ENCODE results near the gene PRICKLE2.
A peak's percentile ranks its signal among the peaks of the same experiment; 100 is the strongest.

The PRICKLE2 gene

GRCh38 chr3:64207289-64208080 is 17.8 kb downstream of the PRICKLE2 start:
- TF ChIP-seq ARNTL (CRISPR knock-in tag; IDR thresholded peaks at IDR 0.05; ENCODE audit: borderline replicate concordance, low read depth) (no peak), ZNF70 (CRISPR knock-in tag; IDR thresholded peaks at IDR 0.05) (0 out of 2 replicates have a peak, but pooled peaks have one; percentile 24), PPARA (CRISPR knock-in tag; IDR thresholded peaks at IDR 0.05; ENCODE audit: borderline replicate concordance) (no peak), ISL1 (CRISPR knock-in tag; IDR thresholded peaks at IDR 0.05) (peak; percentile 60; the same call in 1 of the 2 replicates), RARB (CRISPR knock-in tag; IDR thresholded peaks at IDR 0.05) (no peak), SNAI2 (CRISPR knock-in tag; IDR thresholded peaks at IDR 0.05) (0 out of 2 replicates have a peak, but pooled peaks have one; percentile 17), TCF4 (CRISPR knock-in tag; IDR thresholded peaks at IDR 0.05; ENCODE audit: borderline replicate concordance) (peak; percentile 97), BACH2 (CRISPR knock-in tag; IDR thresholded peaks at IDR 0.05; ENCODE audit: borderline replicate concordance) (no peak)
- TF ChIP-seq, protein P1, sequence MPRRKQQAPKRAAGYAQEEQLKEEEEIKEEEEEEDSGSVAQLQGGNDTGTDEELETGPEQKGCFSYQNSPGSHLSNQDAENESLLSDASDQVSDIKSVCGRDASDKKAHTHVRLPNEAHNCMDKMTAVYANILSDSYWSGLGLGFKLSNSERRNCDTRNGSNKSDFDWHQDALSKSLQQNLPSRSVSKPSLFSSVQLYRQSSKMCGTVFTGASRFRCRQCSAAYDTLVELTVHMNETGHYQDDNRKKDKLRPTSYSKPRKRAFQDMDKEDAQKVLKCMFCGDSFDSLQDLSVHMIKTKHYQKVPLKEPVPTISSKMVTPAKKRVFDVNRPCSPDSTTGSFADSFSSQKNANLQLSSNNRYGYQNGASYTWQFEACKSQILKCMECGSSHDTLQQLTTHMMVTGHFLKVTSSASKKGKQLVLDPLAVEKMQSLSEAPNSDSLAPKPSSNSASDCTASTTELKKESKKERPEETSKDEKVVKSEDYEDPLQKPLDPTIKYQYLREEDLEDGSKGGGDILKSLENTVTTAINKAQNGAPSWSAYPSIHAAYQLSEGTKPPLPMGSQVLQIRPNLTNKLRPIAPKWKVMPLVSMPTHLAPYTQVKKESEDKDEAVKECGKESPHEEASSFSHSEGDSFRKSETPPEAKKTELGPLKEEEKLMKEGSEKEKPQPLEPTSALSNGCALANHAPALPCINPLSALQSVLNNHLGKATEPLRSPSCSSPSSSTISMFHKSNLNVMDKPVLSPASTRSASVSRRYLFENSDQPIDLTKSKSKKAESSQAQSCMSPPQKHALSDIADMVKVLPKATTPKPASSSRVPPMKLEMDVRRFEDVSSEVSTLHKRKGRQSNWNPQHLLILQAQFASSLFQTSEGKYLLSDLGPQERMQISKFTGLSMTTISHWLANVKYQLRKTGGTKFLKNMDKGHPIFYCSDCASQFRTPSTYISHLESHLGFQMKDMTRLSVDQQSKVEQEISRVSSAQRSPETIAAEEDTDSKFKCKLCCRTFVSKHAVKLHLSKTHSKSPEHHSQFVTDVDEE (CRISPR knock-in tag; IDR thresholded peaks at IDR 0.05) = peak; percentile 84; the same call in 1 of the 2 replicates
- peak; percentile 88 for ATAC-seq

DNA sequence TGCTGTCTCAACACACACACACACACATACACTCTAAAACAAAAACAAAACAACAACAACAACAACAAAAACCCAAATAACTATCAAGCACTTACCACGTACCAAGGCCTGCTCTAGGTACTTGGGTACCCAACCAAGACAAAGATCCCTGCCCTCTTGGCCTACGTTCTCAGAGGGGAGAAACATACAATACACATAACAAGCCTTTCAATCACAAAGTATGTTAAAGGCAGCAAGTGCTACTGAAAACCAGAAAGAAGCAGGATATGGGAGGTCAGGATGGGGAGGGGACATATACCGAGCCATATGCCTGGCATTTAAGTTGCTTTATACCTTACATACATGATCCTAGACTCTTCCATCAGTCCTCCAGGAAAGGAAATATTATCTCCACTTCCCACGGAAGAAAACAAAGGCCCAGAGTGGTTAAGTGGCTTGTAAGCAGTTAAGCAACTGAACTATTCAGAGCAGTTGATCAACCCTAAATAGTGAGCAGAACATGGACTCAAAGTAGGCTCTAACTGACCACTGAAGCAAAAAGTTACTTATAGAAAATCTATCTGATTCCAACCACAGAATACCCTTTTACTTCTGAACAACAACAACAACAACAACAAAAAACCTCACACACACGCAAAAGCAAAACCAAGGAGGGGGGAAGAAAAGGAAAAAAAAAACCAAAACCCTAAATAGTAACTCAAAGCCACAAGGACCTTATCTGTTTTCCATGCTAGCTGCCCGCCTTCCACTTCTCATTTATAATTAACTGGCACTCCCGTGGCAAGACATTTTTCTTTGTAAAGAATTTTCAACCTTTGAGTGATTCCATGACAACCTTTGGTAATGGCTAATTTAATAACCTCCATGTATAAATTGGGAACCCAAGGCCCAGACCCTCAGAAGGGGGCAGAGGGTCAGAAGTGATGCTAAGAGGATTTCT is 21.0 kb downstream of the PRICKLE2 start:
- no peak for ATAC-seq
- TF ChIP-seq BACH2 (CRISPR knock-in tag; IDR thresholded peaks at IDR 0.05; ENCODE audit: borderline replicate concordance) (no peak), CSDC2 (CRISPR knock-in tag; IDR thresholded peaks at IDR 0.05) (no peak), ISL1 (CRISPR knock-in tag; IDR thresholded peaks at IDR 0.05) (no peak), SNAI2 (CRISPR knock-in tag; IDR thresholded peaks at IDR 0.05) (no peak), ZFP30 (CRISPR knock-in tag; IDR thresholded peaks at IDR 0.05) (no peak), ESRRG (CRISPR knock-in tag; IDR thresholded peaks at IDR 0.05) (no peak), RARB (CRISPR knock-in tag; IDR thresholded peaks at IDR 0.05) (no peak), ARNTL (CRISPR knock-in tag; IDR thresholded peaks at IDR 0.05; ENCODE audit: borderline replicate concordance, low read depth) (no peak), ZNF70 (CRISPR knock-in tag; IDR thresholded peaks at IDR 0.05) (no peak), ZC3H10 (CRISPR knock-in tag; IDR thresholded peaks at IDR 0.05) (no peak), ZFP3 (CRISPR knock-in tag; IDR thresholded peaks at IDR 0.05) (no peak)
- TF ChIP-seq, protein P2, sequence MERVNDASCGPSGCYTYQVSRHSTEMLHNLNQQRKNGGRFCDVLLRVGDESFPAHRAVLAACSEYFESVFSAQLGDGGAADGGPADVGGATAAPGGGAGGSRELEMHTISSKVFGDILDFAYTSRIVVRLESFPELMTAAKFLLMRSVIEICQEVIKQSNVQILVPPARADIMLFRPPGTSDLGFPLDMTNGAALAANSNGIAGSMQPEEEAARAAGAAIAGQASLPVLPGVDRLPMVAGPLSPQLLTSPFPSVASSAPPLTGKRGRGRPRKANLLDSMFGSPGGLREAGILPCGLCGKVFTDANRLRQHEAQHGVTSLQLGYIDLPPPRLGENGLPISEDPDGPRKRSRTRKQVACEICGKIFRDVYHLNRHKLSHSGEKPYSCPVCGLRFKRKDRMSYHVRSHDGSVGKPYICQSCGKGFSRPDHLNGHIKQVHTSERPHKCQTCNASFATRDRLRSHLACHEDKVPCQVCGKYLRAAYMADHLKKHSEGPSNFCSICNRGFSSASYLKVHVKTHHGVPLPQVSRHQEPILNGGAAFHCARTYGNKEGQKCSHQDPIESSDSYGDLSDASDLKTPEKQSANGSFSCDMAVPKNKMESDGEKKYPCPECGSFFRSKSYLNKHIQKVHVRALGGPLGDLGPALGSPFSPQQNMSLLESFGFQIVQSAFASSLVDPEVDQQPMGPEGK (CRISPR knock-in tag; IDR thresholded peaks at IDR 0.05; ENCODE audit: borderline replicate concordance) = no peak
- TF ChIP-seq, protein P3, sequence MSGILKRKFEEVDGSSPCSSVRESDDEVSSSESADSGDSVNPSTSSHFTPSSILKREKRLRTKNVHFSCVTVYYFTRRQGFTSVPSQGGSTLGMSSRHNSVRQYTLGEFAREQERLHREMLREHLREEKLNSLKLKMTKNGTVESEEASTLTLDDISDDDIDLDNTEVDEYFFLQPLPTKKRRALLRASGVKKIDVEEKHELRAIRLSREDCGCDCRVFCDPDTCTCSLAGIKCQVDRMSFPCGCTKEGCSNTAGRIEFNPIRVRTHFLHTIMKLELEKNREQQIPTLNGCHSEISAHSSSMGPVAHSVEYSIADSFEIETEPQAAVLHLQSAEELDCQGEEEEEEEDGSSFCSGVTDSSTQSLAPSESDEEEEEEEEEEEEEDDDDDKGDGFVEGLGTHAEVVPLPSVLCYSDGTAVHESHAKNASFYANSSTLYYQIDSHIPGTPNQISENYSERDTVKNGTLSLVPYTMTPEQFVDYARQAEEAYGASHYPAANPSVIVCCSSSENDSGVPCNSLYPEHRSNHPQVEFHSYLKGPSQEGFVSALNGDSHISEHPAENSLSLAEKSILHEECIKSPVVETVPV (CRISPR knock-in tag; IDR thresholded peaks at IDR 0.05) = no peak
- TF ChIP-seq, protein P4, sequence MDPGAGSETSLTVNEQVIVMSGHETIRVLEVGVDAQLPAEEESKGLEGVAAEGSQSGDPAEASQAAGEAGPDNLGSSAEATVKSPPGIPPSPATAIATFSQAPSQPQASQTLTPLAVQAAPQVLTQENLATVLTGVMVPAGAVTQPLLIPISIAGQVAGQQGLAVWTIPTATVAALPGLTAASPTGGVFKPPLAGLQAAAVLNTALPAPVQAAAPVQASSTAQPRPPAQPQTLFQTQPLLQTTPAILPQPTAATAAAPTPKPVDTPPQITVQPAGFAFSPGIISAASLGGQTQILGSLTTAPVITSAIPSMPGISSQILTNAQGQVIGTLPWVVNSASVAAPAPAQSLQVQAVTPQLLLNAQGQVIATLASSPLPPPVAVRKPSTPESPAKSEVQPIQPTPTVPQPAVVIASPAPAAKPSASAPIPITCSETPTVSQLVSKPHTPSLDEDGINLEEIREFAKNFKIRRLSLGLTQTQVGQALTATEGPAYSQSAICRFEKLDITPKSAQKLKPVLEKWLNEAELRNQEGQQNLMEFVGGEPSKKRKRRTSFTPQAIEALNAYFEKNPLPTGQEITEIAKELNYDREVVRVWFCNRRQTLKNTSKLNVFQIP (CRISPR knock-in tag; IDR thresholded peaks at IDR 0.05; ENCODE audit: borderline replicate concordance, low read depth) = no peak
- TF ChIP-seq, protein P5, sequence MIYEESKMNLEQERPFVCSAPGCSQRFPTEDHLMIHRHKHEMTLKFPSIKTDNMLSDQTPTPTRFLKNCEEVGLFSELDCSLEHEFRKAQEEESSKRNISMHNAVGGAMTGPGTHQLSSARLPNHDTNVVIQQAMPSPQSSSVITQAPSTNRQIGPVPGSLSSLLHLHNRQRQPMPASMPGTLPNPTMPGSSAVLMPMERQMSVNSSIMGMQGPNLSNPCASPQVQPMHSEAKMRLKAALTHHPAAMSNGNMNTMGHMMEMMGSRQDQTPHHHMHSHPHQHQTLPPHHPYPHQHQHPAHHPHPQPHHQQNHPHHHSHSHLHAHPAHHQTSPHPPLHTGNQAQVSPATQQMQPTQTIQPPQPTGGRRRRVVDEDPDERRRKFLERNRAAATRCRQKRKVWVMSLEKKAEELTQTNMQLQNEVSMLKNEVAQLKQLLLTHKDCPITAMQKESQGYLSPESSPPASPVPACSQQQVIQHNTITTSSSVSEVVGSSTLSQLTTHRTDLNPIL (CRISPR knock-in tag; IDR thresholded peaks at IDR 0.05; ENCODE audit: low read depth) = no peak

All from SK-N-SH treated with all-trans-retinoic acid at 6 μM for 48 hours (cell line).